Measurements from ENCODE around the gene PHKG2. TPM values are rescaled to one million over a fixed set of nuclear protein-coding genes. Genes with fewer than 3 reads are reported as not detected.
A peak's percentile ranks its signal among the peaks of the same experiment; 100 is the strongest.

The PHKG2 gene
- total and polyA plus RNA-seq, 9 donors, result 13.1 to 41.6 (median 20.6) TPM

- DNase-seq, result no peak
- Histone ChIP-seq H3K9me3 (no peaks in the 10 kb centered on the region), H3K4me1 (ENCODE audit: insufficient read depth) (peaks cover 5% of the 10 kb centered on the region), H3K4me3 (no peak overlapping the region), H3K27me3 (no peaks in the 10 kb centered on the region), H3K27ac (no peak overlapping the region), H3K36me3 (no peaks in the 10 kb centered on the region)
- WGBS, 3 donors, result 66 to 81% (median 79%) methylated on average over 3 of the region's 3 CpGs
- no peak for TF ChIP-seq POLR2A (IDR thresholded peaks at IDR 0.05)
- TF ChIP-seq CTCF (IDR thresholded peaks at IDR 0.05), result no peak
- no peak for TF ChIP-seq EP300 (IDR thresholded peaks at IDR 0.05)
- intact Hi-C loops (cut with DNase I), result loop anchor here in 1 of 4 donors (10.0 kb wide), 1 partner anchor 55 kb away; no protein-coding TSS in a partner anchor
Observed at GRCh38 chr16:30780021-30780420, 31.8 kb downstream of the PHKG2 start.

DNA sequence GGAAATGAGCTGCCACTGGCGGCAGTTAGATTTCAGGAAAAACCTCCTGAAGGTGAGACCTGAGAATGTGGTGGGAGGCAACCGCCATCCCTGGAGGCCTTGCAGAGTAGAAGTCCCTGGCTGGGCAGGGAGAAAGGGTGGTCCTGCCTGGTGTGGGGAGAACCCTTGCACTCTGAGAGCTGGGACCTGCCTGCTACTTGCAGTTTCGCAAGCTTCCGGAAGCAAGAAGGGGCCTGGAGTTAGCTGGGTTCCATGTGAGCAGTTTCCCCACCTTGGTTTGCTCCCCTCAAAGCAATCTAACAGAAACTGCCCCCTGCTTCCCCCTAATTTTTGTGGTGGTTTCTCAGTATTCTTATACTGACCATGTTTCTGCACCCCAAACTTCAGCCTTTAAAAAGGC lies 32.3 kb downstream of the PHKG2 start:
- H3K36me3 ChIP-seq, result no peaks in the 10 kb centered on the region
- DNase-seq, result no peak
- no peak for TF ChIP-seq EP300 (IDR thresholded peaks at IDR 0.05)
- no peak for TF ChIP-seq CTCF (IDR thresholded peaks at IDR 0.05)
- TF ChIP-seq POLR2A (IDR thresholded peaks at IDR 0.05), result no peak
- no peak overlapping the region for H3K27ac ChIP-seq
- no peaks in the 10 kb centered on the region for H3K9me3 ChIP-seq
- peaks cover 3% of the 10 kb centered on the region for H3K4me1 ChIP-seq (ENCODE audit: insufficient read depth)
- intact Hi-C loops (cut with DNase I), result loop anchor here in 1 of 4 donors (10.0 kb wide), 1 partner anchor 56 kb away; no protein-coding TSS in a partner anchor
- no peak overlapping the region for H3K4me3 ChIP-seq
- WGBS, 3 donors, result 76 to 81% (median 77%) methylated on average over 4 of the region's 4 CpGs
- H3K27me3 ChIP-seq, result no peaks in the 10 kb centered on the region

DNA sequence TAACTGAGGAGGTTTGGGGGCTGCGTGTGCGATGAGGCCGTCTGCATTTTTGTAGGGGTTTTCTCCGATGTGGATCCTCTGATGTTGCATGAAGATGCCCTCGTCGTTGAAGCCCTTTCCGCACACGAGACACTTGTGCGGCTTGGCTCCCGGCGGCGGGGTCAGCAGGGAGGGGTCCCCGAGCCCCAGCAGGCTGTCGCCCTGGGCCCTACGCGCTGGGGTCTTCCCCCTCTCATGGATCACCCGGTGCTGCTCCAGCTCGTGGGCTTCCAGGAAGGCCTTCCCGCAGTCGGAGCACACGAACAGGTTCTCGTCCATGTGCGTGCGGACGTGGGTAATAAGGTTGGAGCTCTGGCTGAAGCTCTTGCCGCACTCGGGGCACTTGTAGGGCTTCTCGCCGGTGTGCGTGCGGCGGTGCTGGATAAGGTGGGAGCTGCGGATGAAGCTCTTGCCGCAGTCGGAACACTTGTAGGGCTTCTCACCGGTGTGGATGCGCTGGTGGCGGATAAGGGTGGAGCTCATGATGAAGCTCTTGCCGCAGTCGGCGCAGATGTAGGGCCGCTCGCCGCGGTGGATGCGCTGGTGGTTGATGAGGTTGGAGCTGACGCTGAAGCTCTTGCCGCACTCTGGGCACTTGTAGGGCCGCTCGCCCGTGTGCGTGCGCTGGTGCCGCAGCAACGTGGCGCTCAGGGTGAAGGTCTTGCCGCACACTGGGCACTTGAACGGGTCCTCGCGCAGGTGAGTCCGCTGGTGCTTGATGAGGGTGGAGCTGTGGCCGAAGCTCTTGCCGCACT lies 34.5 kb downstream of the PHKG2 start:
- no peak for DNase-seq
- Histone ChIP-seq H3K27ac (no peak overlapping the region), H3K4me1 (ENCODE audit: insufficient read depth) (peaks cover 5% of the 10 kb centered on the region), H3K27me3 (no peaks in the 10 kb centered on the region), H3K4me3 (no peak overlapping the region), H3K36me3 (no peaks in the 10 kb centered on the region), H3K9me3 (no peaks in the 10 kb centered on the region)
- intact Hi-C loops (cut with DNase I), result loop anchor here in 1 of 4 donors (1.0 to 10.0 kb wide), 2 partner anchors 19 to 58 kb away; no protein-coding TSS in a partner anchor
- no peak for TF ChIP-seq EP300 (IDR thresholded peaks at IDR 0.05)
- no peak for TF ChIP-seq CTCF (IDR thresholded peaks at IDR 0.05)
- no peak for TF ChIP-seq POLR2A (IDR thresholded peaks at IDR 0.05)
- WGBS, 3 donors, result 92 to 94% (median 94%) methylated on average over 59 to 63 of the region's 63 CpGs

GRCh38 chr16:30783280-30784109 lies 35.3 kb downstream of the PHKG2 start:
- WGBS, 3 donors, result 89 to 92% (median 90%) methylated on average over 49 to 57 of the region's 57 CpGs
- TF ChIP-seq CTCF (IDR thresholded peaks at IDR 0.05) (no peak), EP300 (IDR thresholded peaks at IDR 0.05) (no peak)
- Histone ChIP-seq H3K36me3 (no peaks in the 10 kb centered on the region), H3K27me3 (no peaks in the 10 kb centered on the region), H3K27ac (no peak overlapping the region), H3K4me3 (no peak overlapping the region), H3K9me3 (no peaks in the 10 kb centered on the region), H3K4me1 (ENCODE audit: insufficient read depth) (peaks cover 7% of the 10 kb centered on the region)
- peak in 1 of 5 donors; percentile 45 for DNase-seq
- intact Hi-C loops (cut with DNase I), result loop anchor here in 1 of 4 donors (1.0 to 10.0 kb wide), 2 partner anchors 20 to 59 kb away; no protein-coding TSS in a partner anchor

Measured in ovary (tissue), 9 donors.